PC-9 (cell line): ENCODE data around the gene RXRA. TPM values are rescaled to one million over a fixed set of nuclear protein-coding genes. Genes with fewer than 3 reads are reported as not detected.

Experiments used
- BruUV-seq: library from RNA; stranded (reverse); fragments of 400-500 nt; replicated peaks from 2 replicates; lab custom pipeline; 2021; lab: Mats Ljungman, UMichigan
- CTCF ChIA-PET: fragments of 300-600 bp; sonication (Branson Sonifier 250); formaldehyde crosslinking; loops from one replicate; lab custom pipeline; 2022; ENCODE audit warnings: antibody characterized with exemption; lab: Charles Lee
- POLR2A ChIA-PET: fragments of 300-600 bp; sonication (Branson Sonifier 250); formaldehyde crosslinking; loops from one replicate; lab custom pipeline; 2022; ENCODE audit warnings: antibody characterized with exemption; ENCODE audit not compliant: unreplicated experiment; lab: Charles Lee
- DNase-seq, 2 experiments: peaks; one replicate each; pipeline versions ENCODE4 v3.0.0 to v3.0.0-alpha.2; 2015 to 2022; ENCODE audit warnings: mixed read lengths in 1 of 2
- H2AFZ ChIP-seq: fragments of 200-600 bp; sonication (generic); 2 replicates; pipeline ENCODE4 v1.8.1; 2017; ENCODE audit warnings: antibody characterized with exemption
- H3F3A ChIP-seq: fragments of 200-600 bp; sonication (generic); 2 replicates; pipeline ENCODE4 v1.8.1; 2017; ENCODE audit warnings: antibody characterized with exemption, mild to moderate bottlenecking, low read depth; ENCODE audit not compliant: insufficient read depth
- H3K27ac ChIP-seq: fragments of 200-600 bp; sonication (generic); 2 replicates; pipeline ENCODE4 v1.6.1; 2016; ENCODE audit warnings: mixed run types
- H3K27me3 ChIP-seq: fragments of 200-600 bp; sonication (generic); 2 replicates; pipeline ENCODE4 v1.6.1; 2016; ENCODE audit warnings: low read depth, mixed run types; ENCODE audit not compliant: insufficient read depth
- H3K36me3 ChIP-seq: fragments of 200-600 bp; sonication (generic); 2 replicates; pipeline ENCODE4 v1.6.1; 2016; ENCODE audit warnings: low read depth, mixed run types
- H3K4me1 ChIP-seq: fragments of 200-600 bp; sonication (generic); replicated peaks from 2 replicates; pipeline ENCODE4 v1.6.1; 2016; ENCODE audit warnings: mixed run types; ENCODE audit not compliant: insufficient read depth
- H3K4me2 ChIP-seq: fragments of 200-600 bp; sonication (generic); 2 replicates; pipeline ENCODE4 v1.6.1; 2017; ENCODE audit warnings: mixed run types
- H3K4me3 ChIP-seq: fragments of 200-600 bp; sonication (generic); 2 replicates; pipeline ENCODE4 v1.6.1; 2016; ENCODE audit warnings: mixed run types
- H3K79me2 ChIP-seq: fragments of 200-600 bp; sonication (generic); 2 replicates; pipeline ENCODE4 v1.6.1; 2017; ENCODE audit warnings: low read depth, mixed run types
- H3K9me2 ChIP-seq: fragments of 200-600 bp; sonication (generic); 2 replicates; pipeline ENCODE4 v1.8.1; 2017; ENCODE audit warnings: mild to moderate bottlenecking; ENCODE audit not compliant: insufficient read depth
- H3K9me3 ChIP-seq: fragments of 200-600 bp; sonication (generic); 2 replicates; pipeline ENCODE4 v1.8.1; 2016; ENCODE audit warnings: low read depth; ENCODE audit not compliant: insufficient read depth
- H4K20me1 ChIP-seq: fragments of 200-600 bp; sonication (generic); 2 replicates; pipeline ENCODE4 v1.8.1; 2017; ENCODE audit not compliant: insufficient read depth
- CTCF ChIP-seq: fragments of 200-600 bp; sonication (generic); conservative IDR thresholded peaks from 2 replicates; pipeline ENCODE4 v1.6.1; 2017; ENCODE audit warnings: mixed run types, antibody characterized with exemption, mild to moderate bottlenecking, moderate library complexity
- EZH2 ChIP-seq: fragments of 200-600 bp; sonication (generic); IDR thresholded peaks from 2 replicates; pipeline ENCODE4 v1.8.0; 2017; ENCODE audit warnings: antibody characterized with exemption, low read depth
- intact Hi-C: fragments of 100-400 bp; cut with micrococcal nuclease; formaldehyde crosslinking; loops from one replicate; pipeline ENCODE4 v1.10.0; 2022; ENCODE audit not compliant: unreplicated experiment
- total RNA-seq: library from RNA; stranded (reverse); gene quantifications from 2 replicates; pipeline ENCODE4 v1.2.3, GENCODE V29; 2021

The RXRA gene
- total RNA-seq, 1 experiment from 2014 or later, result 146 TPM

GRCh38 chr9:134289241-134289875 lies 36.9 kb upstream of the RXRA start:
- POLR2A ChIA-PET, result no interaction called here
- TF ChIP-seq EZH2 (no peak), CTCF (no peak)
- no peak for DNase-seq
- Histone ChIP-seq H3K4me2 (no peak overlapping the region), H3K4me1 (no peaks in the 10 kb centered on the region; the same call in 1 of the 2 replicates), H3K4me3 (no peak overlapping the region), H3K27ac (no peak overlapping the region), H3K27me3 (peaks cover 23% of the 10 kb centered on the region), H3K9me2 (no peaks in the 10 kb centered on the region), H3K9me3 (no peaks in the 10 kb centered on the region), H3K36me3 (no peaks in the 10 kb centered on the region), H4K20me1 (no peaks in the 10 kb centered on the region), H3K79me2 (no peaks in the 10 kb centered on the region), H2AFZ (no peak overlapping the region), H3F3A (no peaks in the 10 kb centered on the region)
- CTCF ChIA-PET, result no interaction called here
- BruUV-seq, result no TSS peak
- intact Hi-C loops, result no loop called here

DNA sequence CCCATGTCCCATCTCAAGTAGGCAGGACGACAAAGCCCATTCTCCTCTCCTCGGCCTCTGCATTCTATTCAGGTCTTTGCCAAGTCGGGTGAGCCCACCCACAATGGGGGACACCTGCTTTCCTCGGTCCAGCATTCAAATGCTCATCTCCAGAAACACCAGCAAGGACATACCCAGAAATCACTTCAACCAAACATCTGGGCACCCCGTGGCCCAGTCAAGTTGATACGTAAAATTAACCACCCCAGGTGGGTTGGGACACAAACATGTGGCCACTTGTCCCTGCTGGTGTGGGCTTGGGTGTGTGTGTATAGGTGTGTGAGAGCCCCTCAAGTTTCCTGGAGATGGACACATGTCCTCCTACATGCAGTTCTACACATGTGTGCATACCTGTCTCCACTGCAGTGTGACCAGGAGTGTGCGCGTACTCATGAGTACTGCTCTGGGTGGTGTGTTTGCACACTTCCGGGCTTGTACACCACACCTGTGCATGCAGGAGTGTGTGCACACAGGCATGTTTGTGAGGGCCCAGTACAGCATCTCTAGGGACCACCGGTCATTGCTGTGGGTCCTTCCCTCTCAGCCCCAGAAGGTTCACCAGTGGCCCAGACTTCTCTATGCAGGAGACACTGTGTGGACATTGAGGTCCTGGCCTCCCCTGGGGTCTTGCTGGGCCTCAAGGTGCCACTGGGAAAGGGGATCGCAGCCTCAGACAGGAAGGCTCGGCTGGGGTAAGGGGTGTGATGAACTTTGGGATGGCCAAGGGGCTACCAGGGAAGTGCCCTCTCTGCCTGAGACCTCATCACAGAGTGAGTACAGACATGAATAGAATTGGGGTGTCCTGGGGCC lies 35.4 kb upstream of the RXRA start:
- no peak overlapping the region for H3K4me3 ChIP-seq
- CTCF ChIA-PET, result no interaction called here
- H3K4me2 ChIP-seq, result no peak overlapping the region
- no peaks in the 10 kb centered on the region for H3K9me3 ChIP-seq
- peaks cover 38% of the 10 kb centered on the region for H3K27me3 ChIP-seq
- POLR2A ChIA-PET, result interaction anchor here (0.6 kb wide), 1 partner anchor 266 kb away, joined by 22 read pairs; no protein-coding TSS in a partner anchor
- no peak for TF ChIP-seq EZH2
- TF ChIP-seq CTCF, result no peak
- BruUV-seq, result no TSS peak
- no peaks in the 10 kb centered on the region for H3F3A ChIP-seq
- H4K20me1 ChIP-seq, result no peaks in the 10 kb centered on the region
- no peaks in the 10 kb centered on the region for H3K79me2 ChIP-seq
- H3K9me2 ChIP-seq, result no peaks in the 10 kb centered on the region
- no peak for DNase-seq
- no peak overlapping the region for H2AFZ ChIP-seq
- H3K36me3 ChIP-seq, result no peaks in the 10 kb centered on the region
- intact Hi-C loops, result no loop called here
- no peaks in the 10 kb centered on the region; the same call in 1 of the 2 replicates for H3K4me1 ChIP-seq
- H3K27ac ChIP-seq, result no peak overlapping the region

GRCh38 chr9:134291452-134291881 lies 34.8 kb upstream of the RXRA start:
- Histone ChIP-seq H3K4me2 (no peak overlapping the region), H3K4me1 (no peaks in the 10 kb centered on the region; the same call in 1 of the 2 replicates), H4K20me1 (no peaks in the 10 kb centered on the region), H3K79me2 (no peaks in the 10 kb centered on the region), H3K9me2 (no peaks in the 10 kb centered on the region), H3F3A (no peaks in the 10 kb centered on the region), H2AFZ (no peak overlapping the region), H3K27me3 (peaks cover 43% of the 10 kb centered on the region), H3K36me3 (no peaks in the 10 kb centered on the region), H3K4me3 (no peak overlapping the region), H3K27ac (no peak overlapping the region), H3K9me3 (no peaks in the 10 kb centered on the region)
- intact Hi-C loops, result no loop called here
- no TSS peak for BruUV-seq
- TF ChIP-seq EZH2 (no peak), CTCF (no peak)
- POLR2A ChIA-PET, result no interaction called here
- no peak for DNase-seq
- CTCF ChIA-PET, result interaction anchor here (0.6 kb wide), 1 partner anchor 203 kb away, joined by 7 read pairs; no protein-coding TSS in a partner anchor
